Uterus (tissue), 4 donors: Measurements from ENCODE around the gene EFHC1. TPM values are rescaled to one million over a fixed set of nuclear protein-coding genes. Genes with fewer than 3 reads are reported as not detected.

ENCODE experiments used
- DNase-seq, 2 donors: peaks; one replicate each; pipeline ENCODE4 v3.0.0-alpha.2; 2019 to 2020
- H3K27ac ChIP-seq, 2 donors: fragments of 200-600 bp; sonication (generic); 1 replicate in 1 of 2; 2 replicates in 1 of 2; pipeline ENCODE4 v1.5.1; 2016 to 2018
- H3K27me3 ChIP-seq, 2 donors: fragments of 200-600 bp; sonication (generic); one replicate each; pipeline ENCODE4 v1.5.1; 2018 to 2019; ENCODE audit warnings: control low read depth in 1 of 2
- H3K36me3 ChIP-seq, 2 donors: fragments of 200-600 bp; sonication (generic); one replicate each; pipeline ENCODE4 v1.5.1; 2019; ENCODE audit warnings: control low read depth in 1 of 2
- H3K4me1 ChIP-seq, 2 donors: fragments of 200-600 bp; sonication (generic); one replicate each; pipeline ENCODE4 v1.5.1; 2018 to 2019; ENCODE audit warnings: control low read depth in 1 of 2
- H3K4me3 ChIP-seq, 2 donors: fragments of 200-600 bp; sonication (generic); 1 replicate in 1 of 2; 2 replicates in 1 of 2; pipeline ENCODE4 v1.5.1; 2018 to 2019; ENCODE audit warnings: mild to moderate bottlenecking in 1 of 2
- H3K9me3 ChIP-seq, 2 donors: fragments of 200-600 bp; sonication (generic); one replicate each; pipeline ENCODE4 v1.5.1; 2019; ENCODE audit warnings: control low read depth in 1 of 2
- CTCF ChIP-seq, 4 experiments: fragments of 200-600 bp in 2 of 4; fragments of 450-650 bp in 2 of 4; sonication (generic) in 2 of 4; IDR thresholded peaks; one replicate each; pipeline ENCODE4 v1.5.1; 2016 to 2019; ENCODE audit warnings: antibody characterized with exemption in 4 of 4, mild to moderate bottlenecking in 2 of 4, moderate library complexity in 1 of 4
- POLR2A ChIP-seq, 2 donors: fragments of 450-650 bp; IDR thresholded peaks; one replicate each; pipeline ENCODE4 v1.6.1; 2016; ENCODE audit warnings: antibody characterized with exemption in 2 of 2, mild to moderate bottlenecking in 1 of 2, moderate library complexity in 1 of 2
- intact Hi-C: fragments of 100-400 bp; cut with DNase I; formaldehyde crosslinking; loops from one replicate; pipeline ENCODE4 v1.15.1; 2023; ENCODE audit warnings: low total_unique reads
- total RNA-seq, 4 donors: library from RNA; depleted of rRNA in 3 of 4; stranded (reverse); fragments of >200 nt in 3 of 4; gene quantifications; one replicate each; pipeline versions ENCODE4 v1.1.0 to v1.2.4, GENCODE V29; 2014 to 2023
- donor health status: DM: yes; HTN: yes; CAD: no.

Gene EFHC1
- total RNA-seq, 4 donors from 2014 or later = 15.6 to 63.0 (median 29.5) TPM

- Histone ChIP-seq H3K27ac (no peak overlapping the region), H3K4me1 (no peaks in the 10 kb centered on the region), H3K27me3 (no peaks in the 10 kb centered on the region), H3K4me3 (no peak overlapping the region), H3K9me3 (no peaks in the 10 kb centered on the region), H3K36me3 (no peaks in the 10 kb centered on the region)
- intact Hi-C loops = loop anchor here (2.0 to 5.0 kb wide), 2 partner anchors 181 to 249 kb away; no protein-coding TSS in a partner anchor
- DNase-seq = no peak
- TF ChIP-seq POLR2A (IDR thresholded peaks at IDR 0.05) (no peak), CTCF (IDR thresholded peaks at IDR 0.05) (no peak)
Measured at GRCh38 chr6:52415917-52416628, 4.1 kb upstream of the EFHC1 start.

GRCh38 chr6:52416629-52417151, 3.5 kb upstream of the EFHC1 start:
- TF ChIP-seq POLR2A (IDR thresholded peaks at IDR 0.05) (no peak), CTCF (IDR thresholded peaks at IDR 0.05) (peak; percentile 72 to 93 (median 83))
- Histone ChIP-seq H3K9me3 (no peaks in the 10 kb centered on the region), H3K4me3 (no peak overlapping the region), H3K36me3 (no peaks in the 10 kb centered on the region), H3K4me1 (no peaks in the 10 kb centered on the region), H3K27me3 (no peaks in the 10 kb centered on the region), H3K27ac (no peak overlapping the region)
- DNase-seq = no peak
- intact Hi-C loops = loop anchor here (2.0 to 5.0 kb wide), 2 partner anchors 181 to 248 kb away; no protein-coding TSS in a partner anchor

- no peaks in the 10 kb centered on the region for H3K27me3 ChIP-seq
- no peaks in the 10 kb centered on the region for H3K36me3 ChIP-seq
- H3K4me3 ChIP-seq = no peak overlapping the region
- intact Hi-C loops = loop anchor here (2.0 to 5.0 kb wide), 2 partner anchors 180 to 247 kb away; no protein-coding TSS in a partner anchor
- no peak overlapping the region for H3K27ac ChIP-seq
- no peaks in the 10 kb centered on the region for H3K9me3 ChIP-seq
- no peaks in the 10 kb centered on the region for H3K4me1 ChIP-seq
- TF ChIP-seq CTCF (IDR thresholded peaks at IDR 0.05) (no peak), POLR2A (IDR thresholded peaks at IDR 0.05) (no peak)
- no peak for DNase-seq
Measured at GRCh38 chr6:52417675-52418111, 2.4 kb upstream of the EFHC1 start.

- Histone ChIP-seq H3K27ac (no peak overlapping the region), H3K36me3 (no peaks in the 10 kb centered on the region), H3K4me1 (no peaks in the 10 kb centered on the region), H3K27me3 (no peaks in the 10 kb centered on the region), H3K4me3 (no peak overlapping the region), H3K9me3 (no peaks in the 10 kb centered on the region)
- no peak for DNase-seq
- TF ChIP-seq CTCF (IDR thresholded peaks at IDR 0.05) (no peak), POLR2A (IDR thresholded peaks at IDR 0.05) (no peak)
- intact Hi-C loops = loop anchor here (5.0 kb wide), 1 partner anchor 179 kb away; no protein-coding TSS in a partner anchor
Measured at GRCh38 chr6:52418606-52419005, 1.5 kb upstream of the EFHC1 start.

GRCh38 chr6:52420668-52421358, 671 bp downstream of the EFHC1 start:
- TF ChIP-seq CTCF (IDR thresholded peaks at IDR 0.05) (no peak), POLR2A (IDR thresholded peaks at IDR 0.05) (no peak)
- no peaks in the 10 kb centered on the region for H3K36me3 ChIP-seq
- no peaks in the 10 kb centered on the region for H3K27me3 ChIP-seq
- no peak for DNase-seq
- no peaks in the 10 kb centered on the region for H3K9me3 ChIP-seq
- intact Hi-C loops = no loop called here
- H3K4me3 ChIP-seq = peak overlapping the region; percentile 73 to 86
- H3K27ac ChIP-seq = peak overlapping the region; percentile 84 to 89
- no peaks in the 10 kb centered on the region for H3K4me1 ChIP-seq
